Breast epithelium (tissue), 4 donors: ENCODE data around the gene TMEM45A. TPM values are rescaled to one million over a fixed set of nuclear protein-coding genes. Genes with fewer than 3 reads are reported as not detected.

Source experiments
- DNase-seq, 2 donors: peaks; one replicate each; pipeline ENCODE4 v3.0.0-alpha.2; 2019; ENCODE audit warnings: low spot score in 2 of 2
- H3K27ac ChIP-seq, 2 donors: fragments of 200-600 bp; sonication (generic) in 1 of 2; one replicate each; pipeline ENCODE4 v1.5.1; 2016 to 2019; ENCODE audit warnings: mild to moderate bottlenecking in 1 of 2
- H3K27me3 ChIP-seq, 2 donors: fragments of 200-600 bp; sonication (generic) in 1 of 2; one replicate each; pipeline versions ENCODE4 v1.5.1 to v1.6.0; 2017 to 2019; ENCODE audit warnings: control low read depth in 1 of 2, mild to moderate bottlenecking in 1 of 2
- H3K36me3 ChIP-seq: fragments of 200-600 bp; one replicate; pipeline ENCODE4 v1.5.1; 2019
- H3K4me1 ChIP-seq, 2 donors: fragments of 200-600 bp; sonication (generic); one replicate each; pipeline ENCODE4 v1.5.1; 2016 to 2019; ENCODE audit warnings: control low read depth in 1 of 2
- H3K4me3 ChIP-seq, 3 donors: fragments of 200-600 bp; sonication (generic); 1 replicate in 2 of 3; 2 replicates in 1 of 3; pipeline ENCODE4 v1.5.1; 2016 to 2019; ENCODE audit warnings: mild to moderate bottlenecking in 3 of 3, moderate library complexity in 2 of 3
- H3K9me3 ChIP-seq, 2 donors: fragments of 200-600 bp; sonication (generic) in 1 of 2; one replicate each; pipeline ENCODE4 v1.5.1; 2016 to 2019; ENCODE audit warnings: control low read depth in 1 of 2
- POLR2A ChIP-seq: fragments of 450-650 bp; IDR thresholded peaks from one replicate; pipeline ENCODE4 v1.6.1; 2016; ENCODE audit warnings: antibody characterized with exemption, mild to moderate bottlenecking, moderate library complexity
- POLR2AphosphoS5 ChIP-seq, 3 donors: sonication (generic); formaldehyde crosslinking; IDR thresholded peaks; one replicate each; pipeline ENCODE4 v1.6.1; 2017; ENCODE audit warnings: antibody characterized with exemption in 3 of 3
- intact Hi-C: fragments of 100-400 bp; cut with DNase I; formaldehyde crosslinking; loops from one replicate; pipeline ENCODE4 v1.15.1; 2023; ENCODE audit warnings: low total_unique reads
- total RNA-seq, 3 donors: library from RNA; depleted of rRNA; stranded (reverse); fragments of >200 nt; gene quantifications; one replicate each; pipeline ENCODE4 v1.1.0, GENCODE V29; 2016
- TF ChIP-seq, protein P1 (sequence below), 3 donors: fragments of 450-650 bp; IDR thresholded peaks; one replicate each; pipeline ENCODE4 v1.5.1; 2016 to 2017; ENCODE audit warnings: antibody characterized with exemption in 3 of 3, mild to moderate bottlenecking in 3 of 3, moderate library complexity in 3 of 3

The TMEM45A gene
- total RNA-seq, 3 donors from 2014 or later, result 19.7 to 24.5 (median 20.9) TPM

DNA sequence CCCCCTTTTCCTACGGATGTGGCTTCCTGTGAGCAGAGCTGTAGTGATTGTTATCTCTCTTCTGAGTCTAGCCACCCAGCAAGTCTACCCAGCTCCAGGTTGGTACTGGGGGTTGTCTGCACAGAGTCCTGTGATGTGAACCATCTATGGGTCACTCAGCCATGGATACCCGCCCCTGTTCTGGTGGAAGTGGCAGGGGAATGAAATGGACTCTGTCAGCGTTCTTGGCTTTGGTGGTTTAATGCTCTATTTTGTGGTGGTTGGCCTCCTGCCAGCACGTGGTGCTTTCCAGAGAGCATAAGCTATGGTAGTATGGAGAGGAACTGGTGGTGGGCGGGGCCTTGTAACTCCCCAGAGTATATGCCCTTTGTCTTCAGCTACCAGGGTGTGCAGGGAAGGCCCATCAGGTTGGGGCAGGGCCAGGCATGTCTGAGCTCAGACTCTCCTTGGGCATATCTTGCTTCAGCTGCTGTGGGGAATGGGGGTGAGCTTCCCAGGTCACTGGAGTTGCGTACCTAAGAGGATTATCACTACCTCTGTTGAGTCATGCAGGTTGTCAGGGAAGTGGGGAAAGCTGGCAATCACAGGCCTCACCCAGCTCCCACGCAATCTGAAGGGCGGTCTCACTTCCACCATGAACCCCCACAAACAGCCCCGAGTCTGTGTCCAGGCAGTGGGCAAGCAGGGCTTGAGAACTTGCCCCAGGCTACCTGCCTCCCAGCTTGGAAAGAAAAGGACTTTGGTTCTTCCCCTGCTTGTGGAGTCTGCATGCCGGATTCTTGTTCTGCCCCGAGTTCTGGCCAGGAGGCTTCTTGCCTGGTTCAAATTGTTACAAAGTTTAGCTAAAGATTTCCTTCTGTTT is 108.0 kb downstream of the TMEM45A start:
- Histone ChIP-seq H3K4me3 (no peak overlapping the region), H3K9me3 (no peaks in the 10 kb centered on the region), H3K4me1 (no peaks in the 10 kb centered on the region), H3K27ac (no peak overlapping the region), H3K36me3 (no peaks in the 10 kb centered on the region), H3K27me3 (no peaks in the 10 kb centered on the region)
- DNase-seq, result no peak
- intact Hi-C loops, result no loop called here
- TF ChIP-seq POLR2A (no peak), POLR2AphosphoS5 (IDR thresholded peaks at IDR 0.05) (no peak)
- TF ChIP-seq, protein P1, sequence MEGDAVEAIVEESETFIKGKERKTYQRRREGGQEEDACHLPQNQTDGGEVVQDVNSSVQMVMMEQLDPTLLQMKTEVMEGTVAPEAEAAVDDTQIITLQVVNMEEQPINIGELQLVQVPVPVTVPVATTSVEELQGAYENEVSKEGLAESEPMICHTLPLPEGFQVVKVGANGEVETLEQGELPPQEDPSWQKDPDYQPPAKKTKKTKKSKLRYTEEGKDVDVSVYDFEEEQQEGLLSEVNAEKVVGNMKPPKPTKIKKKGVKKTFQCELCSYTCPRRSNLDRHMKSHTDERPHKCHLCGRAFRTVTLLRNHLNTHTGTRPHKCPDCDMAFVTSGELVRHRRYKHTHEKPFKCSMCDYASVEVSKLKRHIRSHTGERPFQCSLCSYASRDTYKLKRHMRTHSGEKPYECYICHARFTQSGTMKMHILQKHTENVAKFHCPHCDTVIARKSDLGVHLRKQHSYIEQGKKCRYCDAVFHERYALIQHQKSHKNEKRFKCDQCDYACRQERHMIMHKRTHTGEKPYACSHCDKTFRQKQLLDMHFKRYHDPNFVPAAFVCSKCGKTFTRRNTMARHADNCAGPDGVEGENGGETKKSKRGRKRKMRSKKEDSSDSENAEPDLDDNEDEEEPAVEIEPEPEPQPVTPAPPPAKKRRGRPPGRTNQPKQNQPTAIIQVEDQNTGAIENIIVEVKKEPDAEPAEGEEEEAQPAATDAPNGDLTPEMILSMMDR (IDR thresholded peaks at IDR 0.05), result no peak

DNA sequence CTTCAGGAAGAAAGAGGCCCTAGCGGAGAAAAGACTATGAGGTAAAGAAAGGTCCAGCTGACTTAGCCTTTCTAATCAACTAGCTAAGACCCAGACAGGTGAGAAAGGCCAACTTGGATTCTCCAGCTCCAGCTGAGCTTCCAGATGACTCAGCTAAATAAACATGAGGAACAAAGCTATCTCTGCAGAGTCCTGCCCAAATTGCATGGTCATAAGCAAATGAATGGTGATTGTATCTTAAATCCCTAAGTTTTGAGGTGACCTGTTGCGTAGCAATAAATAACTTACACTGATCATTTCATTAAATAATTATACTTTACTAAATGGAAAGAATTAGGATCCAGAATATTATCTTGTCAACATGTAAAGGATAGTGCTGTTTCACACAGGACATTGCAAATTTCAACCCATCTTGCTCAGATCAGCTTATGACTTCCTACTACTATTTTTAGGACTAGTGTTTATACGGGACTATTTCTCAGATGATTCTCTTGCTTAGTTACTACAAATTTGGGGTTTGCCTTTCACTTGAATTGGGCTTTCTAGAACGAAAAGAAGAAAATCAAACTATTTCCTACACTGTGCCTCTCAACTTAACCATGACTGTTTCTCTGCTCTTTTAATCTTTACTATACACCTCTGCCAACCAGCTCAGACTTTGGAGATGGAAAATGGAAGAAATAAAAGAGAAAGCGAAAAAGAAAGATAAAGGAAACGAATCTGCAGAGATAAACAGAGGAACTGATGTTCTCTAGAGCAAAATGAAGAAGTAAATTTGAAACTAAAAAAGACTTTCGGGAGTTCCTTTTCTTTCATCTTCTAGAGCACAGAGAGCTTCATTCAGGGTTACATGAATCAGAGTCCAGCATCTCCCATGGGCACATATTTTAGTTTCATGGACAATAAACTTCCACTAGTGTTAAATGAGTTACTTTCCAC is 110.4 kb downstream of the TMEM45A start:
- peak overlapping the region in 1 of 3 donors; percentile 5 for H3K4me3 ChIP-seq
- no peaks in the 10 kb centered on the region for H3K27me3 ChIP-seq
- no peaks in the 10 kb centered on the region for H3K4me1 ChIP-seq
- DNase-seq, result no peak
- no peak for TF ChIP-seq POLR2A
- TF ChIP-seq, protein P1 (IDR thresholded peaks at IDR 0.05), result no peak
- TF ChIP-seq POLR2AphosphoS5 (IDR thresholded peaks at IDR 0.05), result no peak
- no peaks in the 10 kb centered on the region for H3K9me3 ChIP-seq
- peak overlapping the region in 1 of 2 donors; percentile 21 for H3K27ac ChIP-seq
- intact Hi-C loops, result no loop called here
- H3K36me3 ChIP-seq, result no peaks in the 10 kb centered on the region

DNA sequence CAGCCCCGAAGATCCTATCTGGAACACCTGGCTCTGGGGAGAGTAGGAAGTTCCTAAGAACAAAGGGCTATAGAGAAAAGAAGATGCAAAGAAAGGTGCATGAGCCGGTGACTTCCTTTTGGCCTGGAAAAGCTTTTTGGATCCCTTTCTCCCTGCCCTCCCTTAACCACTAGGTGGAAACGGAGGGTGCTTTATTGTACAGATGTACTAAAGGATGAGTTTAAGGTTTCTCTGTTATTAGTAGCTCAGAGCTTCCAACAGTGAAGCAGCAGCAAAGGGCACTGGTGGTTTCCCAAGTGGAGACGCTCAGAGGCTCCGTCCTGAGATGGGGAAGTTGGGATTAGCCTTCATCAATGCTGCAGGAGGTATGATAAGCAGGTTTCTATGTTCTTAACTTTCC is 111.0 kb downstream of the TMEM45A start:
- peak overlapping the region in 1 of 3 donors; percentile 5 for H3K4me3 ChIP-seq
- no peaks in the 10 kb centered on the region for H3K9me3 ChIP-seq
- intact Hi-C loops, result no loop called here
- no peaks in the 10 kb centered on the region for H3K27me3 ChIP-seq
- DNase-seq, result no peak
- TF ChIP-seq, protein P1 (IDR thresholded peaks at IDR 0.05), result no peak
- TF ChIP-seq POLR2A (no peak), POLR2AphosphoS5 (IDR thresholded peaks at IDR 0.05) (no peak)
- H3K36me3 ChIP-seq, result no peaks in the 10 kb centered on the region
- H3K4me1 ChIP-seq, result no peaks in the 10 kb centered on the region
- H3K27ac ChIP-seq, result peak overlapping the region in 1 of 2 donors; percentile 21

DNA sequence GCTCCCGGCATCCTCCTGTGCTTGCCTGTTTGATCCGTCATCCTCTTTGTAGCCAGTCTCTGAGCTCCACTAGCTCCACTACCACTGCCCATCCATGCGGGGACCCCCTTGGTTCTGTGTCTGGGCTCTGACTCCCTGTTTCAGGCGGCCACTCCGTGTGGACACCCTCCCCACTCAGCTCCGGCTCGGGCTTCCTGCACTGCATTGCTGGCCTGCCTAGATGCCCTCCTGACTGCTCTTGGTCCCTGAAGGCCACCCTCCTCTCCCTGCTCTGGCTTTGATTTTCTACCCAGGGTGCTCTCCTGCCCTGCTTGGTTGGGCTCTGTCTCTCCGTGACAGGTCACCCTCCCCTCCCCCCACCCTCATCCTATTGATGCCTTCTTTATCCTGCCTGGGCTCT is 112.9 kb downstream of the TMEM45A start:
- no peak overlapping the region for H3K27ac ChIP-seq
- DNase-seq, result no peak
- no peaks in the 10 kb centered on the region for H3K36me3 ChIP-seq
- intact Hi-C loops, result no loop called here
- no peak for TF ChIP-seq POLR2A
- no peak for TF ChIP-seq POLR2AphosphoS5 (IDR thresholded peaks at IDR 0.05)
- TF ChIP-seq, protein P1 (IDR thresholded peaks at IDR 0.05), result no peak
- H3K9me3 ChIP-seq, result no peaks in the 10 kb centered on the region
- no peaks in the 10 kb centered on the region for H3K4me1 ChIP-seq
- no peaks in the 10 kb centered on the region for H3K27me3 ChIP-seq
- no peak overlapping the region for H3K4me3 ChIP-seq
